ENCODE data around the gene FER. TPM values are rescaled to one million over a fixed set of nuclear protein-coding genes. Genes with fewer than 3 reads are reported as not detected.

The FER gene
- total and polyA plus RNA-seq, 8 donors: 1.4 to 15.3 (median 6.2) TPM

GRCh38 chr5:109155625-109156024, 407.9 kb downstream of the FER start:
- no peaks in the 10 kb centered on the region for H3K36me3 ChIP-seq
- intact Hi-C loops (cut with DNase I): no loop called here
- H3K4me3 ChIP-seq: no peak overlapping the region
- H3K4me1 ChIP-seq: no peaks in the 10 kb centered on the region
- H3K27ac ChIP-seq: no peak overlapping the region
- TF ChIP-seq CTCF (IDR thresholded peaks at IDR 0.05): no peak
- H3K27me3 ChIP-seq: no peaks in the 10 kb centered on the region
- no peaks in the 10 kb centered on the region for H3K9me3 ChIP-seq
- no peak for DNase-seq
- no peak for FAIRE-seq
- ATAC-seq: no peak

- no peaks in the 10 kb centered on the region for H3K9me3 ChIP-seq
- H3K36me3 ChIP-seq: no peaks in the 10 kb centered on the region
- DNase-seq (no peak), FAIRE-seq (no peak), ATAC-seq (no peak)
- no peaks in the 10 kb centered on the region for H3K4me1 ChIP-seq
- no peak overlapping the region for H3K27ac ChIP-seq
- TF ChIP-seq CTCF (IDR thresholded peaks at IDR 0.05): no peak
- no peaks in the 10 kb centered on the region for H3K27me3 ChIP-seq
- no peak overlapping the region for H3K4me3 ChIP-seq
- intact Hi-C loops (cut with DNase I): no loop called here
Observed at GRCh38 chr5:109156885-109157284, 409.2 kb downstream of the FER start.

- FAIRE-seq: no peak
- H3K9me3 ChIP-seq: no peaks in the 10 kb centered on the region
Observed at GRCh38 chr5:109160468-109160867, 412.8 kb downstream of the FER start.

DNA sequence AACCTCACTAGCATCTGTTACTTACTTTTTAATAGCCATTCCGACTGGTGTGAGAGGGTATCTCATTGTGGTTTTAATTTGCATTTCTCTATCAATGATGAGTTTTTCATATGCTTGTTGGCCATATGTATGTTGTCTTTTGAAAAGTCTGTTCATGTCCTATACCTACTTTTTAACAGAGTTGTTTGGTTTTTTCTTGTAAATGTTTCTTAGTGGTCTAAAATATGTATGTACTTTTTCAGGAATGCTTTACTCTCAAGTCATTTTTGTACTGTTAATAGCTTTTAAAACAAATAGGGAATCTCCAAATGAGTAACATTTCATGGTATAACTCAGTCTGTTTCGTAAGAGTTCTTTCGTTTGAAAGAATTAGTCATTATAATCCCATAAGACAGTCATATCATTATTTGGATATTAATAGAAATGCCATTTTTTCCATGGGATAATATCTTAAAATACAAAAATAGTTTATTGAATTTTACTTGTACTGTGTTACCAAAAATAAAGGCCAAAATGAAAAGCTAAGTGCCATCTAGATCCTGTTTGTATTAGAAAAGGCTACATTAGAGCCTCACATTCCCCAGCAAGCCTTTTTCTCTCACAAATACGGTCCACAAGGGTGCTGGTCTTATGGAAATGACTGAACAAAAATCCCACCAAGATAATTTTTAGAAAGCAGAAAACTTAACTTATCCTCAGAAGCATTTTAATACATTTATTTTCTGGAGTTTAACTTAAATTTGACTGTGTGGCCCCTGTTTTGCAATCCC, 414.4 kb downstream of the FER start:
- no peaks in the 10 kb centered on the region for H3K27me3 ChIP-seq
- DNase-seq (no peak), FAIRE-seq (no peak), ATAC-seq (no peak)
- H3K36me3 ChIP-seq: no peaks in the 10 kb centered on the region
- no peaks in the 10 kb centered on the region for H3K9me3 ChIP-seq
- H3K4me1 ChIP-seq: no peaks in the 10 kb centered on the region
- WGBS, 2 donors: 84 to 86% methylated on average over 4 of the region's 4 CpGs
- TF ChIP-seq CTCF (IDR thresholded peaks at IDR 0.05): no peak
- no peak overlapping the region for H3K27ac ChIP-seq
- intact Hi-C loops (cut with DNase I): no loop called here
- no peak overlapping the region for H3K4me3 ChIP-seq

More at GRCh38 chr5:109160468-109160867, 412.8 kb downstream of the FER start:
- TF ChIP-seq CTCF (IDR thresholded peaks at IDR 0.05): no peak
- no peaks in the 10 kb centered on the region for H3K27me3 ChIP-seq
- ATAC-seq (no peak), DNase-seq (no peak)
- H3K4me1 ChIP-seq: no peaks in the 10 kb centered on the region
- intact Hi-C loops (cut with DNase I): no loop called here
- no peak overlapping the region for H3K27ac ChIP-seq
- H3K36me3 ChIP-seq: no peaks in the 10 kb centered on the region
- H3K4me3 ChIP-seq: no peak overlapping the region
- 91 to 95% methylated on average over 3 of the region's 3 CpGs for WGBS, 2 donors

DNA sequence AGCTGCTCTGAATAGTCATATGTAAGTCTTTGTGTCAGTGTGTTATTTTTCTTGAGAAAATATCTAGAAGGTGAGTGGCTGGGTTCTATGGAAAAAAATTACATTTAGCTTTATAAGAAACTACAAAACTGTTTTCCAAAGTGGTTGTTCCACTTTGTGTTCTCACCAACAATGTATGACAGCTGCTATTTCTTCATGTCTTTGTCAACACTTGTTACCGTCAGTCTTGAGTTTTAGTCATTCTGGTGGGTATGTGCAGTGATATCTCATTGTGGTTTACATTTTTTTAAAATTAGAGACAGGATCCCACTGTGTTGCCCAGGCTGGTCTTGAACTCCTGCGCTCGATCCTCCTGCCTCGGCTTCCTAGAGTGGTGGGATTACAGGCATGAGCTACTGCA, 415.6 kb downstream of the FER start:
- Histone ChIP-seq H3K9me3 (no peaks in the 10 kb centered on the region), H3K27ac (no peak overlapping the region), H3K4me1 (no peaks in the 10 kb centered on the region), H3K36me3 (no peaks in the 10 kb centered on the region), H3K4me3 (no peak overlapping the region), H3K27me3 (no peaks in the 10 kb centered on the region)
- WGBS, 2 donors: 93 to 100% methylated on average over 4 of the region's 4 CpGs
- DNase-seq (no peak), ATAC-seq (no peak), FAIRE-seq (no peak)
- intact Hi-C loops (cut with DNase I): no loop called here
- no peak for TF ChIP-seq CTCF (IDR thresholded peaks at IDR 0.05)

All from pancreas (tissue), 10 donors.